ENCODE measurements around the gene PDIA4.
"Not testable (repeated sequence)": the region's sequence is repeated elsewhere in the genome, so short reads cannot be mapped to it uniquely, and the experiment has no call there.

Gene PDIA4

GRCh38 chr7:149001427-149002068 lies 26.8 kb downstream of the PDIA4 start:
- no peak for DNase-seq

DNA sequence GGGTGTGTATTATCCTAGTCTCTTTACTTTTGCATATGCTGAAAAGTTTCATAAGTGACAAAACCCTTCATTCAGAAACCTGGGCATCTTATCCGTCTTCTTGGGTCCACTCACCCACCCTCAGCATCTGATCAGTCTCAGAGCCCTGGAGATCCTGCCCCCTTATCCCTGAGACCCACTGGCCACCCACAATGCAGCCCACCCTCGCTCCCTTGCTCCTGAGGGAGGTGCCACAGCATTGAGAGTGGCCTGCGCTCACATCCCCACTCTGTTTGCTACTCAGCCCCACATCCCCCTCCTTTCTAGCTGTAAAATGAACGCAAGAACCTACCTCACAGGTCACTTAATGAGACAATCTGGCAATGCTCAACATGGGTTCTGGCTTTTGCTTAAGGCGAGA lies 27.3 kb downstream of the PDIA4 start:
- no peak for DNase-seq

- no peak for DNase-seq
Measured at GRCh38 chr7:148999192-148999591, 29.1 kb downstream of the PDIA4 start.

- no peak for DNase-seq
Measured at GRCh38 chr7:148997497-148997896, 30.8 kb downstream of the PDIA4 start.

GRCh38 chr7:148994576-148994975 lies 33.7 kb downstream of the PDIA4 start:
- no peak for DNase-seq

GRCh38 chr7:148993193-148993592 lies 35.1 kb downstream of the PDIA4 start:
- no peak for DNase-seq

DNA sequence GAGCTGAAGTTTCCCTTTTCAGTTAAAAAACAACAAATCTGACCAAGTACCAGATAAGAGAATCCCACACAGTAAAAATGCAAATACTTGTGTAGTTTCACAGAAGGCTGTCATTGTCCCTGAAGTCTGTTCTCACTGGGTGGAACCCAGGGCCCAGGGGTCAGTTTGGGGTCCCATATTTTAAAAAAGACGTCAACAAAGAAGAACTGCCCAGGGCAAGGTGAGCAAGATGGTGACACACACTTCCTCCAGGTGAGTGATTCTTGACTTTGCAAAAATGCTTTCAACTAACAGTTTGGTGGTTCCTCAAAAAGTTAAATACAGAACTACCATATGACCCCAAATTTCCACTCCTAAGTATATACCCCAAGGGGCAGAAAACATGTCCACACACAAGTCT lies 36.8 kb downstream of the PDIA4 start:
- no peak for DNase-seq

- DNase-seq: peak; percentile 36 to 53 (median 47)
Measured at GRCh38 chr7:148987751-148988512, 40.4 kb downstream of the PDIA4 start.

DNA sequence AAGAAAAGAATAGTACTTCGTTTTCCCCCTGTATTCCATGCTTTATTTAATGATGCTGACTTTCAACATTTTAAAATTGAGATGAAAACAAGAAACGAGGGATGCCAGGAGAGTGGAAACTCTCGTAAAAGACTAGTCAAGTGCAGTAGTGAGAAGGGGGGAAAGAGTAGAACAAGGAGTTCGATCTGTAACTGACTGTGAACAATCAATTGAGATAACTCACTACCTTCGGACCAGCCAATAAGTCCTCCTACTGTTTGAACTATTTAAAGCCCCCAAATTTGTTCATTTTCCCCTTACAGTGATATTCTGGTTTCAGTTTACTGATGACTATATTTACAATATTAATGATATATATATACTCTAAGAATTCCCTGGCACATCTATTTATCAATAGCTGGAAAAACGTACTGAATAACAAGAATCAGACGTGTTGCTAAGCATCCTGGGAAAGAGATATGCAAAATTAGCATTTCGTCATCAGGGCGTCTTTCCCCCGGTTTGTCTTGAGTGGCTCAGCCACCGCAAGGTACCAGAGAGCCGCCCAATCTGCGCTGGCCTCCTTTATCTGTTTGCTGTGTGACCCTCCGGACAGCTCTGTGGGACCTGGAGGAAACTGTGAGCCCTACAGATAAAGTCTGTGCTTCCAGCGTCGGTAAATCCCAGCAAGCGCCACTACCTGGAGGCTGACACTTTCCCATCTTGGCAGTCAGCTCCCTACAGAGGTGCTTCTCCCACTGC lies 41.1 kb downstream of the PDIA4 start:
- peak; percentile 90 to 95 (median 93) for DNase-seq

- no peak for DNase-seq
Measured at GRCh38 chr7:148986742-148987009, 41.6 kb downstream of the PDIA4 start.

- peak; percentile 79 to 85 (median 84) for DNase-seq
Measured at GRCh38 chr7:148983200-148984146, 44.8 kb downstream of the PDIA4 start.

DNA sequence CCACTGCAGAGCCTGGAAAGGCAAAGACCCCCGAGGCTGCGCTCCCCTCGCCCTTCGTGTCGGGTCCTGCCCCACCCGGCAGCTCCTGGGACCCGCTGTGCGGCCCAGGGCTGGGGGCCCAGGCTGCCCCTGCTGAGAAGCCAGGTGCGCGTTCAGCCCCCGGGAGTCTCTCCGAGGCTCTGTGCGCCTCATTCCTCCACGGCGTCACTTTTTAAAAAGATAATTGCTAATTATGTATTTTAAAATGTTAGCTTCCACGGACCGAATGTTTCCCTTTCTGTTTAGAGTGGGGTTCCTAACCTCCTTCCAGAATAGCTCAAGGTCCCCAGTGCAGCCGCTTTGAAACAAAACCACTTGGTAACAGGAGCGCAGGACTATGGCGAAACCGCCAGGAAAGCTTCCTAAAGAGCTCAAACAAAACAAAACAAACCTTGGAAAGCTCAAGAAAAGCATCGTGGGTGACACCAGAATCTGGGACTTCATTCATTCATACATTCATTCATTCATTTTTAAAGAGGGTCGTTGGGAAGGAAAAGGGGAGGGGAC lies 45.6 kb downstream of the PDIA4 start:
- DNase-seq: peak; percentile 31 to 48 (median 39)

DNA sequence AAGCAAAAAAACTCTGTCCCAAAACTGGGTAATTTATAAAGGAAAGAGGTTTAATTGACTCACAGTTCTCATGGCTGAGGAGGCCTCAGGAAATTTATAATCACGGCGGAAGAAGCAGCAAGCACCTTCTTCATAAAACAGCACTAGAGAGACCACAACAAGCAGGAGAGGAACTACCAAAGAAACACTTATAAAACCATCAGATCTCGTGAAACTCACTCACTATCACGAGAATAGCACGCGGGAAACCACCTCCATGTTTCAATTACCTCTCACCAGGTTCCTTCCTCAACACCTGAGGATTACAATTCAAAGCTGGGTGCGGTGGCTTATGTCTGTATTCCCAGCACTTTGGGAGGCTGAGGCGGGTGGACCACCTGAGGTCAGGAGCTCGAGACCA lies 48.5 kb downstream of the PDIA4 start:
- DNase-seq: no peak

- DNase-seq: not testable (repeated sequence)
Measured at GRCh38 chr7:148979072-148979471, 49.2 kb downstream of the PDIA4 start.

DNA sequence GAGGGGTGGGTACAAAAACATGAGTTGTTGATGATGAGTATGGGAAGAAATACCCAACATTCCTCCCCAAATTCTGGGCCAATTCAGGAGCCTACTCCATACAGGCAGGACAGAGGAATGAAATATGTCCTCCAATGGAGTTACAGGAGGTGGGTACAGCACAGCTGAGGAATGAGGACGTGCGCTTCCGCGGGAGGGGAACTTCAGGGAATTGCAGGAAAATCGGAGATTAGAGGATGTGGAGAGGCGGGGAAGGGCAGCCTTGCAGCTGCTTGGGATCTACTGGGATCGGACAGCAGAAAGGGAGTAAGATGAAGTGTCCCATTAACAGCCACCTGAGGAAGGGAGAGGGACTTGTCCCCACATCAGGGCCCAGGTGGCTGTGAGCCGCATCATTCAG lies 50.2 kb downstream of the PDIA4 start:
- no peak for DNase-seq

GRCh38 chr7:148975896-148976295 lies 52.4 kb downstream of the PDIA4 start:
- DNase-seq: no peak

GRCh38 chr7:148973256-148973655 lies 55.0 kb downstream of the PDIA4 start:
- DNase-seq: no peak

GRCh38 chr7:148972375-148972774 lies 55.9 kb downstream of the PDIA4 start:
- DNase-seq: peak; percentile 71 to 87 (median 77)

DNA sequence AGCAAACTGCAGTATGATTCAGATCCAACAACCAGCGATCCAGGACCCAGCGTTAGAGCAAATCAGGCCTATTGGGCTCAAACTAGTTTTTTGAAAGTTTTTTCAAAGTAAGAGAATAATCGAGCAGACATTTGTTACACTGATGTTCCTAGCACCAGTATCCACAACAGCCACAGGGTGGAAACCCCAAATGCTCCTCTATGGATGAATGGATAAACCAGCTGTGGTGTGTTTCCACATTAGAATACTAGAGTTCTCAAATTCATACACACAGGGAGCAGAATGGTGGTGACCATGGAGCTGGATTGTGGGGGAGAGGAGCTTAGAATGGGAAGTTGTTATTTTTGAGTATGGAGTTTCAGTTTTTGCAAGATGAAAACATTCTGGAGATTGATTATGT lies 60.7 kb downstream of the PDIA4 start:
- no peak for DNase-seq

GRCh38 chr7:148967032-148967372 lies 61.3 kb downstream of the PDIA4 start:
- DNase-seq: no peak

GRCh38 chr7:148964483-148965267 lies 63.6 kb downstream of the PDIA4 start:
- DNase-seq: peak in 1 of 3 donors; percentile 24

Data from suppressor macrophage treated with lipopolysaccharide for 1 hour (primary cell).